NT2/D1 (cell line): ENCODE data around the gene TMCO4.
"Not testable (repeated sequence)": the region's sequence is repeated elsewhere in the genome, so short reads cannot be mapped to it uniquely, and the experiment has no call there.

Experiments used
- DNase-seq: peaks from one replicate; pipeline ENCODE4 v3.0.0-alpha.2; 2011; ENCODE audit warnings: low read depth, low spot score
- H3K27me3 ChIP-seq: 2 replicates; pipeline ENCODE4 v1.6.0; 2011; ENCODE audit warnings: mild to moderate bottlenecking; ENCODE audit not compliant: insufficient read length, insufficient read depth
- H3K36me3 ChIP-seq: 2 replicates; pipeline ENCODE4 v1.6.1; 2011; ENCODE audit warnings: mild to moderate bottlenecking, low read length, mixed read lengths; ENCODE audit not compliant: insufficient read depth, insufficient read length
- H3K4me1 ChIP-seq: 2 replicates; pipeline ENCODE4 v1.5.1; 2011; ENCODE audit not compliant: insufficient read depth, insufficient read length
- H3K4me3 ChIP-seq: 2 replicates; pipeline ENCODE4 v1.5.1; 2011; ENCODE audit warnings: low read depth; ENCODE audit not compliant: insufficient read length
- H3K9ac ChIP-seq: 2 replicates; pipeline ENCODE4 v1.6.0; 2011; ENCODE audit warnings: low read depth; ENCODE audit not compliant: insufficient read length
- H3K9me3 ChIP-seq: 2 replicates; pipeline ENCODE4 v1.5.1; 2011; ENCODE audit warnings: mild to moderate bottlenecking, low read length; ENCODE audit not compliant: insufficient read depth
- SUZ12 ChIP-seq: IDR thresholded peaks from 2 replicates; pipeline ENCODE4 v1.6.1; 2011; ENCODE audit not compliant: insufficient read length, insufficient read depth; ENCODE audit errors: extremely low read depth
- YY1 ChIP-seq: IDR thresholded peaks from 2 replicates; pipeline ENCODE4 v1.6.1; 2011; ENCODE audit not compliant: insufficient read length, insufficient read depth
- ZNF274 ChIP-seq: IDR thresholded peaks from 2 replicates; pipeline ENCODE4 v1.6.1; 2011; ENCODE audit warnings: mild to moderate bottlenecking, low read depth, low read length

The TMCO4 gene

GRCh38 chr1:19818324-19818723, 18.6 kb upstream of the TMCO4 start:
- Histone ChIP-seq H3K36me3 (no peaks in the 10 kb centered on the region), H3K27me3 (no peaks in the 10 kb centered on the region), H3K4me1 (peaks cover 15% of the 10 kb centered on the region), H3K4me3 (no peak overlapping the region), H3K9me3 (no peaks in the 10 kb centered on the region), H3K9ac (no peak overlapping the region)
- DNase-seq, result no peak
- no peak for TF ChIP-seq ZNF274
- TF ChIP-seq SUZ12, result no peak
- TF ChIP-seq YY1, result no peak

GRCh38 chr1:19817160-19817559, 17.4 kb upstream of the TMCO4 start:
- TF ChIP-seq YY1 (no peak), SUZ12 (no peak)
- no peaks in the 10 kb centered on the region for H3K9me3 ChIP-seq
- peaks cover 15% of the 10 kb centered on the region for H3K4me1 ChIP-seq
- H3K9ac ChIP-seq, result no peak overlapping the region
- H3K4me3 ChIP-seq, result no peak overlapping the region
- DNase-seq, result no peak
- H3K36me3 ChIP-seq, result no peaks in the 10 kb centered on the region
- H3K27me3 ChIP-seq, result no peaks in the 10 kb centered on the region

- H3K4me1 ChIP-seq, result peaks cover 15% of the 10 kb centered on the region
- DNase-seq, H3K36me3 ChIP-seq, H3K9ac ChIP-seq, H3K4me3 ChIP-seq, H3K27me3 ChIP-seq, H3K9me3 ChIP-seq: not testable (repeated sequence)
Measured at GRCh38 chr1:19816737-19817086, 17.0 kb upstream of the TMCO4 start.

GRCh38 chr1:19815801-19816736, 16.4 kb upstream of the TMCO4 start:
- Histone ChIP-seq H3K9ac (no peak overlapping the region), H3K9me3 (no peaks in the 10 kb centered on the region), H3K27me3 (no peaks in the 10 kb centered on the region), H3K4me1 (peaks cover 15% of the 10 kb centered on the region), H3K36me3 (no peaks in the 10 kb centered on the region), H3K4me3 (no peak overlapping the region)
- TF ChIP-seq SUZ12, result no peak
- TF ChIP-seq YY1, result no peak
- no peak for TF ChIP-seq ZNF274
- DNase-seq, result no peak

- Histone ChIP-seq H3K9ac (no peak within 1 kb of the TSS), H3K9me3 (no peaks in the 10 kb centered on the region), H3K4me3 (no peak within 1 kb of the TSS), H3K27me3 (no peaks in the 10 kb centered on the region), H3K36me3 (no peaks in the 10 kb centered on the region), H3K4me1 (peaks cover 15% of the 10 kb centered on the region)
- DNase-seq, result no peak
- no peak for TF ChIP-seq SUZ12
- no peak for TF ChIP-seq YY1
- no peak for TF ChIP-seq ZNF274
Measured at GRCh38 chr1:19814681-19815503, 15.2 kb upstream of the TMCO4 start, which contains the start of gene RNF186. Gene RNF186, minus strand, starts transcription at chr1:19815283. Its CDS starts 182 bp downstream, at chr1:19815101.

- no peaks in the 10 kb centered on the region for H3K36me3 ChIP-seq
- TF ChIP-seq ZNF274 (no peak), YY1 (no peak), SUZ12 (no peak)
- no peak for DNase-seq
- H3K4me1 ChIP-seq, result peaks cover 11% of the 10 kb centered on the region
- H3K9me3 ChIP-seq, result no peaks in the 10 kb centered on the region
- H3K4me3 ChIP-seq, result no peak overlapping the region
- no peaks in the 10 kb centered on the region for H3K27me3 ChIP-seq
- no peak overlapping the region for H3K9ac ChIP-seq
Measured at GRCh38 chr1:19814244-19814661, 14.5 kb upstream of the TMCO4 start.

GRCh38 chr1:19813643-19813960, 13.9 kb upstream of the TMCO4 start:
- H3K4me3 ChIP-seq, result no peak overlapping the region
- TF ChIP-seq SUZ12 (no peak), YY1 (no peak), ZNF274 (no peak)
- no peaks in the 10 kb centered on the region for H3K27me3 ChIP-seq
- DNase-seq, result no peak
- H3K9me3 ChIP-seq, result no peaks in the 10 kb centered on the region
- no peaks in the 10 kb centered on the region for H3K36me3 ChIP-seq
- H3K4me1 ChIP-seq, result peaks cover 11% of the 10 kb centered on the region
- no peak overlapping the region for H3K9ac ChIP-seq
